LNCAP (cell line): ENCODE data around the gene LILRA1.

ENCODE experiments used
- TF ChIP-seq, protein P1 (sequence below): fragments of 450-650 bp; IDR thresholded peaks from 2 replicates; pipeline ENCODE4 v1.5.1; 2017; ENCODE audit warnings: mild to moderate bottlenecking

The LILRA1 gene

DNA sequence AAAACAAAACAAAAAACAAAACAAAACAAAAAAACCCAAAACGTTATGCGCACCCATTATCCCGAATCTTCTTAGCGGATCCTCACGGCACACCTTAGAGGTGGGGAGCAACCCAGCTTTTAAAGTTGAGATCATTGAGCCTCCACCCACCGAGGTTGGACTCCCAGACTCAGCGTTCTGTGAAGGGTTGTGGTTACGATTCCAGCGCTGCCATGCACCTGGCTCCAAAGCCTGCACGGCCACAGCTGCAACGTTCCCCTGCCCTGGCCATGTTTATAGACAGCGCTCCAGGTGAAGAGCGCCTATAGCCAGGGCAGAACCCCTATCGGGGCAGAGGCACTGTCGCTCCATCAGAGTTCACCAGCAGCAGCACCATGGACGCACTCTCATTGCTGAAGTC, 38.5 kb upstream of the LILRA1 start:
- TF ChIP-seq, protein P1, sequence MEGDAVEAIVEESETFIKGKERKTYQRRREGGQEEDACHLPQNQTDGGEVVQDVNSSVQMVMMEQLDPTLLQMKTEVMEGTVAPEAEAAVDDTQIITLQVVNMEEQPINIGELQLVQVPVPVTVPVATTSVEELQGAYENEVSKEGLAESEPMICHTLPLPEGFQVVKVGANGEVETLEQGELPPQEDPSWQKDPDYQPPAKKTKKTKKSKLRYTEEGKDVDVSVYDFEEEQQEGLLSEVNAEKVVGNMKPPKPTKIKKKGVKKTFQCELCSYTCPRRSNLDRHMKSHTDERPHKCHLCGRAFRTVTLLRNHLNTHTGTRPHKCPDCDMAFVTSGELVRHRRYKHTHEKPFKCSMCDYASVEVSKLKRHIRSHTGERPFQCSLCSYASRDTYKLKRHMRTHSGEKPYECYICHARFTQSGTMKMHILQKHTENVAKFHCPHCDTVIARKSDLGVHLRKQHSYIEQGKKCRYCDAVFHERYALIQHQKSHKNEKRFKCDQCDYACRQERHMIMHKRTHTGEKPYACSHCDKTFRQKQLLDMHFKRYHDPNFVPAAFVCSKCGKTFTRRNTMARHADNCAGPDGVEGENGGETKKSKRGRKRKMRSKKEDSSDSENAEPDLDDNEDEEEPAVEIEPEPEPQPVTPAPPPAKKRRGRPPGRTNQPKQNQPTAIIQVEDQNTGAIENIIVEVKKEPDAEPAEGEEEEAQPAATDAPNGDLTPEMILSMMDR: no peak

DNA sequence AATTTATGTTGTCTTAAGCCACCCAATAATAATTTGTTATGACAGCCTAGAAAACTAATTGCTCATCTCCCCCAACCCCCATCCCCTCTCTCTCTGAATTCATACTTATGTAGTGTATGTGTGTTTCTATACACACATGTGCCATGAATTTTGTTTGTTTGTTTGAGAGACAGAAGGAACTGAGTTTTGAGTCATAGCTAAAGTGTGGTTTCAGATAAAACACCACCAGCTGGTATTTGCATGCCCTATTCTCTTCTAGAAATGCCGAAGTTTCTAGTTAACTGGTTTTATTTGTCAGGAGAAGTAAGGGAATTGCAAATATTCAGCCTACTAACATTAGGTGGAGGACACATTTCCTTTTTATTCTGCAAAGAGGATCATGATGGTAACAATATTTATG, 37.2 kb upstream of the LILRA1 start:
- TF ChIP-seq, protein P1: no peak

DNA sequence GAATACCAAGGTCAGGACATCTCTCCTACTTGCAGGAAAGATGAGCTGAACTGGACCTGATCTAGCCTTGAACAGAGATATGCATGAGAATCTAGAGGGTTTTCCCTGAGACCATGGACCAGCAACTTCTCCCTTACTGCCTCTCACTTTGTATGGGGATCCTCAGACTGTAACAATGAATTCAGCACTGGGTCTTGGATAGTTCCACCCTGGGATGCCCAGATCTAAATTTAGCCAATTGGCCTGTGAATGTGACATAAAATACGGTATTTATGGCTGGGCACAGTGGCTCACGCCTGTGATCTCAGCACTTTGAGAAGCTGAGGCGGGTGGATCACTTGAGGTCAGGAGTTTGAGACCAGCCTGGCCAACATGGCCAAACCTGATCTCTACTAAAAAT, 35.1 kb upstream of the LILRA1 start:
- TF ChIP-seq, protein P1: no peak

DNA sequence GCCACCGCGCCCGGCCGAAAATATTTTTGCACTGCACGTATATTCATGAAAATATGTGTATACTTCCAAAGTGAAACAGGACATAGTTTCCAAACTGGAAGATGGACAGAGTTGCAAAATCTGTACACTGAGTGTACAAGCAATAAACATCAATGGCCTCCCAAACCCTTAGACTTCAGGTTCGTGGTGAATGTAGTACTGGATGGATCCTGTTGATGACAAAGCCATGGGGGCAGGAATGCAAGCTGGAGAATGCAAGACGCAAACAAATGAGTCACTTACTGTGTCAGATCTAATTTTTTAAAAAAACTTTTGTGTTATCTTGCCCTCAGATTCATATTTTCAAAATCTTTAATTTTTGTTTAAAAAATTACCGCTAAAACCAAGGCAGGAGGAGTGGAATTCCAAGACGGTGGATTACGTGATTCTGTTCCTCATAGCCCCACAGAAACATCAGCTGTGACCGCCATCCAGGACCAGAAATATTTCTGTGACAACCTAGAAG, 32.5 kb upstream of the LILRA1 start:
- TF ChIP-seq, protein P1: no peak

DNA sequence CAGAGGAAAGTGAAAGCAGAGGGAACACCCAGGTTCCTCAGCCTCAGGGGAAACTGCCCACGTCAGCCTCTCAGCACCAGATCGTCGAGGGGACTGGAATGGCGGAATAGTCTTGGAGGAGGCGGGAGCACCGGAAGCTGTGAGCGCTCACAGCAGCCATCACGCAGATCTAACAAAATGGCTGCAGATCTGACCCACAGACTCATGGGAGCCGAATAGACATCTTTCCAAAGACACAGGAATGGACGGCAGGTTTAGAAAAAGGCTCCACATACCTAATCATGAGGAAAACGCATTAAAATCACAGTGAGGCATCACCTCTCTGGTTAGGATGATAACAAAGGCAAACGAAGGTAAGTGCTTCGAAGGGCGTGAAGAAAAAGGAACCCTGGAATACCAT, 31.6 kb upstream of the LILRA1 start:
- TF ChIP-seq, protein P1: no peak

DNA sequence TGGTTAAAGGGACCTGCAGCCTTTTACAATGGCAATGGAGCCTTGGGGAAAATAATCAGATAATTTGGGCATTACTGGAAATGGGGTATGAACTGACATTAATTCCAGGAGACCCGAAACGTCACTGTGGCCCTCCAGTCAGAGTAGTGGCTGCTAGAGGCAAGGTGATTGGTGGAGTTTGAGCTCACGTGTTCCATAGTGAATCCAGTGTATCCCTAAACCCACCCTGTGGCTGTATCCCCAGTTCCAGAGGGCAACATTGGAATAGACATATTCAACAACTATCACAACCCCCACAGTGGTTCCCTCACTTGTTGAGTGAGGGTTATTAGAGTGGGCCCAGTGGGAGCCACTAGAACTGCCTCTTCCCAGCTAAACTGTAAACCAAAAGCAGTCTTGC, 23.1 kb upstream of the LILRA1 start:
- TF ChIP-seq, protein P1: no peak

DNA sequence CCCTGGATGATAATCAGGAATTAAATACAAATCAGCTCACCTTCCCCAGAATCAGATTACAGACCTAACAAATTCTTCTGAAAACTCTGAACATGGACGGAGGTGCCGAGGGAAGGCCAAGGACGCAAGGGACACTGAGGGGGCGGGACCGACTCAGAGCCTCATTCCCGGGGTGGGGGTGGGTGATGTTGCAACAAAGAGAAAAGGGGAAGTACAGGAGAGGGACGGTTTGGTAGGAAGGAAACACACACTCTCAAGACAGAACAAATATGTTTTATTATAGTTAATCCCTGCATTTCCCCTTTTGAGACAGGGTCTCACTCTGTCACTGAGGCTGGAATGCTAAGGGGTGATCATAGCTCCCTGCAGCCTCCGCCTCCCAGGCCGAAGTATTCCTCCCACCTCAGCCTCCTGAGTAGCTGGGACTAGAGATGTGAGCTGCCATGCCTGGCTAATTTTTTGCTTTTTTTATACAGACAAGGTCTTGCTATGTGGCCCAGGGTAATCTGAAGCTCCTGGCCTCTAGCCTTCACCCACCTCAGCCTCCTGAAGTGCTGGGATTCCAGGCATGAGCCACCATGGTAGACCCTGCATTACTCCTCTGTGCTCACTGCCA, 20.6 kb upstream of the LILRA1 start:
- TF ChIP-seq, protein P1: no peak

DNA sequence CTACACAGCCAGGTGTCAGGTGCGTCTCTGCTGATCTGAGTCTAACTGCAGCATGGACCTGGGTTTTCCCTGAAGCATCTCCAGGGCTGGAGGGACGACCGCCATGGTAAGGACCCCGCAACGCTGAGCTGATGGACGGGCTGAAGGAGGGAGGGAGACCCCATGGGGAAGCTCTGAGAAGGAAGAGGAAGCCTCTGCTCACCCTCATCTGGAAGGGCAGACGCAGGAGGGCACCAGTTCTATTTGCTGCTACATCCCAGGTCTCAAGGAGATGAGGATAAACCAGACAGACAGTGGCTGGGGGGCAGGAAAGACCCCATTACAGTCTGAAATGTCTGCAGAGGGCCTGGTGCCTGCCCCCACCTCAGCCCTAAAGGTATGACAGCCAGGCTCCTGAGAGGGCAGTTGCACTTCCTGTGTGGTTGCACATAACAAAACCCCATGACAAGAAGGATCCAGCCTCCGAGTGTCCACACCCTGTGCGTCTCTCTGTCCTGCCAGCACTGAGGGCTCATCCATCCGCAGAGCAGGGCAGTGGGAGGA, 20.0 kb upstream of the LILRA1 start, which contains the start of gene LILRA2:
Gene LILRA2 (plus strand): TSS at position 461 of the 543 bp plus-strand sequence. CDS start 89 bp downstream, outside the sequence.
- TF ChIP-seq, protein P1: no peak
